Right lobe of liver (tissue), 6 donors: Measurements from ENCODE around the gene ZNF280D. TPM values are rescaled to one million over a fixed set of nuclear protein-coding genes. Genes with fewer than 3 reads are reported as not detected.

Experiments used
- ATAC-seq, 4 donors: fragments of 200-7000 bp; cut with Tn5 transposase; one replicate each; pipeline ENCODE4 v1.9.1; 2020; ENCODE audit warnings: mild to moderate bottlenecking in 4 of 4, moderate library complexity in 4 of 4
- DNase-seq, 3 donors: peaks; one replicate each; pipeline ENCODE4 v3.0.0-alpha.2; 2020
- H3K27ac ChIP-seq, 3 donors: fragments of 200-600 bp; one replicate each; pipeline ENCODE4 v1.8.0; 2022
- H3K27me3 ChIP-seq, 2 donors: fragments of 200-600 bp; one replicate each; pipeline ENCODE4 v1.8.0; 2022
- H3K36me3 ChIP-seq, 4 donors: fragments of 200-600 bp; sonication (generic) in 1 of 4; one replicate each; pipeline versions ENCODE4 v1.5.1 to v1.8.0; 2017 to 2022; ENCODE audit warnings: control low read depth in 1 of 4
- H3K4me1 ChIP-seq, 4 donors: fragments of 200-600 bp; sonication (generic) in 1 of 4; one replicate each; pipeline versions ENCODE4 v1.5.1 to v1.8.0; 2017 to 2022; ENCODE audit warnings: control low read depth in 1 of 4
- H3K4me3 ChIP-seq, 3 donors: fragments of 200-600 bp; one replicate each; pipeline ENCODE4 v1.8.0; 2022
- H3K9me3 ChIP-seq, 4 donors: fragments of 200-600 bp; sonication (generic) in 1 of 4; one replicate each; pipeline versions ENCODE4 v1.5.1 to v1.8.0; 2017 to 2022; ENCODE audit warnings: control low read depth in 1 of 4
- POLR2A ChIP-seq: fragments of 450-650 bp; IDR thresholded peaks from one replicate; pipeline ENCODE4 v1.6.1; 2017; ENCODE audit warnings: antibody characterized with exemption, mild to moderate bottlenecking
- WGBS: methylation state at CpG from one replicate; pipeline ENCODE4 v1.1.6; 2018; ENCODE audit warnings: low coverage, low lambda C conversion rate; ENCODE audit not compliant: insufficient coverage; ENCODE audit errors: missing lambda C conversion rate; 5-methylcytosine and 5-hydroxymethylcytosine counted together
- intact Hi-C, 2 donors: fragments of 100-400 bp; cut with DNase I; formaldehyde crosslinking; loops; one replicate each; pipeline versions ENCODE4 v1.11.2 to v1.14.1; 2022
- total RNA-seq, 6 experiments: library from RNA; depleted of rRNA in 2 of 6; stranded (reverse); fragments of >200 nt in 2 of 6; fragmentation: NEBNext Ultra II Directional in 3 of 6; extraction: Animal tissue kit (Norgen Biotek cat#: 25700) in 3 of 6; gene quantifications; one replicate each; pipeline versions ENCODE4 v1.1.0 to v1.2.4, GENCODE V29; 2016 to 2023
- TF ChIP-seq, protein P1 (sequence below), 4 donors: fragments of 200-600 bp in 3 of 4; fragments of 450-650 bp in 1 of 4; IDR thresholded peaks; one replicate each; pipeline versions ENCODE4 v1.5.1 to v1.8.0; 2016 to 2022; ENCODE audit warnings: antibody characterized with exemption in 4 of 4, mild to moderate bottlenecking in 2 of 4
- donor health status: DM: no; HTN: yes; CAD: no.
- donor health status: DM: no; HTN: no; CAD: no.
- donor health status: DM: no; HTN: no; CAD: no.
- donor health status: DM: no; HTN: yes; CAD: no.
- donor health status: DM: no; HTN: yes; CAD: no.

The ZNF280D gene
- total RNA-seq, 6 experiments from 2014 or later, result 18.2 to 34.0 (median 18.7) TPM

GRCh38 chr15:56674857-56675256, 58.5 kb downstream of the ZNF280D start:
- no peak for TF ChIP-seq POLR2A
- TF ChIP-seq, protein P1, sequence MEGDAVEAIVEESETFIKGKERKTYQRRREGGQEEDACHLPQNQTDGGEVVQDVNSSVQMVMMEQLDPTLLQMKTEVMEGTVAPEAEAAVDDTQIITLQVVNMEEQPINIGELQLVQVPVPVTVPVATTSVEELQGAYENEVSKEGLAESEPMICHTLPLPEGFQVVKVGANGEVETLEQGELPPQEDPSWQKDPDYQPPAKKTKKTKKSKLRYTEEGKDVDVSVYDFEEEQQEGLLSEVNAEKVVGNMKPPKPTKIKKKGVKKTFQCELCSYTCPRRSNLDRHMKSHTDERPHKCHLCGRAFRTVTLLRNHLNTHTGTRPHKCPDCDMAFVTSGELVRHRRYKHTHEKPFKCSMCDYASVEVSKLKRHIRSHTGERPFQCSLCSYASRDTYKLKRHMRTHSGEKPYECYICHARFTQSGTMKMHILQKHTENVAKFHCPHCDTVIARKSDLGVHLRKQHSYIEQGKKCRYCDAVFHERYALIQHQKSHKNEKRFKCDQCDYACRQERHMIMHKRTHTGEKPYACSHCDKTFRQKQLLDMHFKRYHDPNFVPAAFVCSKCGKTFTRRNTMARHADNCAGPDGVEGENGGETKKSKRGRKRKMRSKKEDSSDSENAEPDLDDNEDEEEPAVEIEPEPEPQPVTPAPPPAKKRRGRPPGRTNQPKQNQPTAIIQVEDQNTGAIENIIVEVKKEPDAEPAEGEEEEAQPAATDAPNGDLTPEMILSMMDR (IDR thresholded peaks at IDR 0.05), result no peak
- no peak for DNase-seq
- H3K36me3 ChIP-seq, result peaks cover 0 to 6% (median 0%) of the 10 kb centered on the region in 4 donors
- no peak overlapping the region for H3K27ac ChIP-seq
- no peak overlapping the region for H3K4me3 ChIP-seq
- ATAC-seq, result peak in 3 of 4 donors; percentile 27 to 78 (median 30)
- no peaks in the 10 kb centered on the region for H3K27me3 ChIP-seq
- H3K4me1 ChIP-seq, result peaks cover 0 to 4% (median 0%) of the 10 kb centered on the region in 4 donors
- intact Hi-C loops, result no loop called here
- no peaks in the 10 kb centered on the region for H3K9me3 ChIP-seq

DNA sequence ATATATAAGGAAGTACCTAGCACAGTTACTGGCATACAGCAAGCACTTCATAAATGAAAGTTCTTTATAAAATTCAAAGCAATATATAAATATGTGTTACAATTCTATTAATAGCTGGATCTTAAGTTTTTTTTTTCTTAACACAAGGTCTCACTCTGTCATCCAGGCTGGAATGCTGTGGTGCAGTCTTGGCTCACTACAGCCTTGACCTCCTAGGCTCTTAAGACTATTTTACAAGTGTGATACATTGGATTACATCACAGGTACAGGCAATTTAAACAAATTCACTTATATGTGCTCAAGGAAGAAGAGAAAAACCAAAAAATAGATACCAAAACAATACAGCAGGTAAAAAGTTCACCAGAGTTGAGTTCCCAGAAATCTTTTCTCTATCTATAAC, 60.6 kb downstream of the ZNF280D start:
- Histone ChIP-seq H3K27ac (no peak overlapping the region), H3K27me3 (no peaks in the 10 kb centered on the region), H3K36me3 (peaks cover 0 to 6% (median 0%) of the 10 kb centered on the region in 4 donors), H3K9me3 (no peaks in the 10 kb centered on the region), H3K4me3 (no peak overlapping the region), H3K4me1 (peaks cover 0 to 4% (median 0%) of the 10 kb centered on the region in 4 donors)
- intact Hi-C loops, result no loop called here
- ATAC-seq, result no peak
- no peak for TF ChIP-seq POLR2A
- TF ChIP-seq, protein P1 (IDR thresholded peaks at IDR 0.05), result no peak
- no peak for DNase-seq

DNA sequence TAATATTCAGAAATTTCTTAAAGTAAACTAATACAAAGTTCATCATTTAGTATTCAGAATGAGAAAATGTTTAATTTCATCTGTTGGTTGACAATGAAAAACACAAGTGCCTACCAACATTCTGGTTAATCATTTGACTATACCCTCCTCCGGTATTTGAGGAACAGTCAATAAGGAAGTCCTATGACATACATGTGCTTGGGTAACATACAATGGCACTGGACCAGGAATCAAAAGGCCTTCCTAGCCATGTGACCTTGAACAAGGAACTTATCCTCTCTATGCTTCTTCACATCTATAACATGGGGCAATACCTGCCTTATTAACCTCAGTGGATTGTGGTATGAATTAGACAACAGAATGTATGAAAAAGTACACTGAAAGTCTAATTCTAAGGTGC, 65.8 kb downstream of the ZNF280D start:
- intact Hi-C loops, result no loop called here
- H3K27ac ChIP-seq, result no peak overlapping the region
- peaks cover 0 to 32% (median 8%) of the 10 kb centered on the region in 4 donors for H3K36me3 ChIP-seq
- DNase-seq (no peak), ATAC-seq (peak; percentile 57 to 89 (median 68))
- H3K4me1 ChIP-seq, result no peaks in the 10 kb centered on the region
- no peak overlapping the region for H3K4me3 ChIP-seq
- H3K9me3 ChIP-seq, result no peaks in the 10 kb centered on the region
- H3K27me3 ChIP-seq, result no peaks in the 10 kb centered on the region
- 6% methylated on average over 1 of the region's 1 CpG for WGBS
- TF ChIP-seq, protein P1 (IDR thresholded peaks at IDR 0.05), result no peak
- no peak for TF ChIP-seq POLR2A

GRCh38 chr15:56660943-56661342, 72.4 kb downstream of the ZNF280D start:
- Histone ChIP-seq H3K4me3 (no peak overlapping the region), H3K27ac (no peak overlapping the region), H3K36me3 (peaks cover 0 to 23% (median 7%) of the 10 kb centered on the region in 4 donors), H3K27me3 (no peaks in the 10 kb centered on the region), H3K9me3 (no peaks in the 10 kb centered on the region), H3K4me1 (no peaks in the 10 kb centered on the region)
- no peak for TF ChIP-seq POLR2A
- TF ChIP-seq, protein P1 (IDR thresholded peaks at IDR 0.05), result no peak
- intact Hi-C loops, result no loop called here
- ATAC-seq (no peak), DNase-seq (no peak)

DNA sequence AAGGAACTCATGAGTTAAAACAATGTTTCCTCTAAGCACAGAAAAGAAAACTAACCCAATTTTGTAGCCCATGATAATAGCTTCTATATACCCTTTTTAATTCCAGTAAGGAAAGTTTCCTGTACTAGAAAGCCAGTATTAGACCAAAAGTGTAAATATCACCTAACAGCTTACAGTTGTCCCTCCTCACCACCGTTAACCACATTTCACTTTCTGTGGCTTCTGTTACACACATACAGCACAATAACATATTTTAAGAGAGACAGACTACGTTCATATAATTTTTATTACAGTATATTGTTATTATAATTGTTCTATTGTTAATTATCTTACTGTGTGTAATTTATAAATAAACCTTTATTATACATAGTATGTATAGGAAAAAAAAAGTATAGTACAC, 74.1 kb downstream of the ZNF280D start:
- no peaks in the 10 kb centered on the region for H3K9me3 ChIP-seq
- no peak overlapping the region for H3K4me3 ChIP-seq
- peaks cover 0 to 8% (median 0%) of the 10 kb centered on the region in 4 donors for H3K4me1 ChIP-seq
- no peak overlapping the region for H3K27ac ChIP-seq
- H3K36me3 ChIP-seq, result peaks cover 0 to 8% (median 2%) of the 10 kb centered on the region in 4 donors
- H3K27me3 ChIP-seq, result no peaks in the 10 kb centered on the region
- DNase-seq, result no peak
- no peak for ATAC-seq
- intact Hi-C loops, result no loop called here
- TF ChIP-seq, protein P1 (IDR thresholded peaks at IDR 0.05), result no peak
- TF ChIP-seq POLR2A, result no peak
- WGBS, result 79% methylated on average over 2 of the region's 2 CpGs
